LNCAP (cell line): Measurements from ENCODE around the gene AMPD2.

Source experiments
- TF ChIP-seq, protein P1 (sequence below): fragments of 450-650 bp; IDR thresholded peaks from 2 replicates; pipeline ENCODE4 v1.5.1; 2017; ENCODE audit warnings: mild to moderate bottlenecking

The AMPD2 gene

DNA sequence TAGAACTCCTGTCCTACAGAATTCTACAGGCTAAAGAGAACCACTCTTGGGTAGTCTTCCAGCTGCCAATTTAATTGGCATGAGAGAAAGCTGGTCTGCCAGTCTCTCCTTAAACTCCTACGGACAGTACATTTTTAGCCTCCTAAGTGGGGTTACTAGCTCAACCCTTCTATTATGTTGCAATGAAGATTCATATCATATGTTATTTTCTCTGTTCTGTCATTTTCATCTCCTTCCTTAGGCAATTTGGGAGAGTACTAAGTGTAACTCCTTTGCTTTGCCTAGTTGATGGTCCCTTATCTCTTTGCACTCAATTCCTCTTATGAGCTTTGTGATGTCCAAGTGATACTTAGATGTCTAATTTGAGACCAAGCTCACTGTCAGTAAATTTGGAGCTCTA lies 14.3 kb upstream of the AMPD2 start:
- TF ChIP-seq, protein P1, sequence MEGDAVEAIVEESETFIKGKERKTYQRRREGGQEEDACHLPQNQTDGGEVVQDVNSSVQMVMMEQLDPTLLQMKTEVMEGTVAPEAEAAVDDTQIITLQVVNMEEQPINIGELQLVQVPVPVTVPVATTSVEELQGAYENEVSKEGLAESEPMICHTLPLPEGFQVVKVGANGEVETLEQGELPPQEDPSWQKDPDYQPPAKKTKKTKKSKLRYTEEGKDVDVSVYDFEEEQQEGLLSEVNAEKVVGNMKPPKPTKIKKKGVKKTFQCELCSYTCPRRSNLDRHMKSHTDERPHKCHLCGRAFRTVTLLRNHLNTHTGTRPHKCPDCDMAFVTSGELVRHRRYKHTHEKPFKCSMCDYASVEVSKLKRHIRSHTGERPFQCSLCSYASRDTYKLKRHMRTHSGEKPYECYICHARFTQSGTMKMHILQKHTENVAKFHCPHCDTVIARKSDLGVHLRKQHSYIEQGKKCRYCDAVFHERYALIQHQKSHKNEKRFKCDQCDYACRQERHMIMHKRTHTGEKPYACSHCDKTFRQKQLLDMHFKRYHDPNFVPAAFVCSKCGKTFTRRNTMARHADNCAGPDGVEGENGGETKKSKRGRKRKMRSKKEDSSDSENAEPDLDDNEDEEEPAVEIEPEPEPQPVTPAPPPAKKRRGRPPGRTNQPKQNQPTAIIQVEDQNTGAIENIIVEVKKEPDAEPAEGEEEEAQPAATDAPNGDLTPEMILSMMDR, result no peak

DNA sequence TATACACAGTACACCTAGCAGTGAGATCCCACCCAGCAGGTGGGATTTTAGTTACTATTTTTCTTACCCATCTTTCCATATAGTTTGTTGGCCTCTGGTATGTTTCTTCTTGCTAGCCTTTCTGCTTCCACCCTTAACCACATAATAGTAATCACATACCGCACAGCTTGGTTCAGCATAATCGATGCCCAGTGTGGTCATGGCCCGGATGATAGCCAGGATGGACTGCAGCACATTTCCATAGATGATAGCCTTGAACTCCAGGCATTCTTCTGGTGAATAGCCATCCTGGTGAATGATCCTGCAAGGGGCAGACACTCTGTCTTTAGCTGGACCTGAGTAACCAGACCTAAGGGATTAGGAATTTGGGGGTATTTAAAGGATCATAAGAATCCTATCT lies 9.8 kb upstream of the AMPD2 start:
- TF ChIP-seq, protein P1, result no peak

DNA sequence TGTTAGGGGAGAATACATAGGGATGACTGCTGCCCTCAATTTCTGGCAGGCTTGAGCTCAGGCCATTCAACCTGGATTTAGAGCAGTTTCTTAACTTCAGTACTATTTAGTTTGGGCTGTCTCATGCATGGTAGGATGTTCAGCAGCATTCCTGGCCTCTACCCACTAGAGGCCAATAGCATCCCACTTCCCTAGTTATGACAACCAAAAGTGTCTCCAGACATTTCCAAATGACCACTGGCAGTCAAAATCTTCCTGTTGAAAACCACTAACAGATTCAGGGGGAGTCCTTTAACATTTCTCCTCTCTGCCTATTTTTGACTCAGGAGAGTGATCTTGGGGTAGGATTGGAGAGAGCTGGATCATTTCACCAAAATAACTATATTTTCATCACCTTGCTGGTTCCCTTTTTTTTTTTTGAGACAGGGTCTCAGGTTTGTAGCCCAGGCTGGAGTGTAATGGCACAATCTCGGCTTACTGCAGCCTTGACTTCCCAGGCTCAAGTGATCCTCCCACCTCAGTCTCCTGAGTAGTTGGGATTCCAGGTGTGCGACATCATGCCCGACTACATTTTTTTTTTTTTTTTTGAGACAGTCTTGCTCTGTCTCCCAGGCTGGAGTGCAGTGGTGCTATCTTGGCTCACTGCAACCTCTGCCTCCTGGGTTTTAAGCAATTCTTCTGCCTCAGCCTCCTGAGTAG lies 8.9 kb upstream of the AMPD2 start:
- TF ChIP-seq, protein P1, result no peak

DNA sequence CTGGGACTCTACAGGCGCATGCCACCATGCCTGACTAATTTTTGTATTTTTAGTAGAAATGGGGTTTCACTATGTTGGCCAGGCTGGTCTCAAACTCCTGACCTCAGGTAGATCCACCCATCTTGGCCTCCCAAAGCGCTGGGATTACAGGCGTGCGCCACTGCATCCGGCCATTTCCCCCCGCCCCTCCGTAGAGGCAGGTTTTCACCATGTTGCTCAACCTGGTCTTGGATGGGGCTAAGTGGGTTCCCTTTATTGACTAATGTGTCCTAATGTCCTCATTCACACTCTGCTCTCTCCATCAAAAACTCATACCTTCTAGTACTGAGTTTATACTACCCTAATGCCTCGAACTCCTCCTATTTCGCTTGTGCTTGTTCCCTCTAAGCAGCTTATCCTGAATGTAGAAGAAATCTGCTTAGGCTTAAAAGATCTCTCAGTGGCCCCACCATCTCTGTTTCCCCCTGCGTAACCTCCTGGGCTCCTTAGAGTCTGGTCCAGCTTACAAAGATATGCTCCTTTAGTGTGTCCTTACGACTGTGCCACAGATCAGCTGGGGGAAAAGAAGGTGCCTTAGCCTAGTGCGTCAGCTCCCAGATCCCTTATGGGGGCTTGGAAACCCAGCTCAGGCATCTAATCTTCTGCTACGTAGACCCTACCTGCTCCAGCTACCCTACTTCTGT lies 8.2 kb upstream of the AMPD2 start:
- TF ChIP-seq, protein P1, result no peak

DNA sequence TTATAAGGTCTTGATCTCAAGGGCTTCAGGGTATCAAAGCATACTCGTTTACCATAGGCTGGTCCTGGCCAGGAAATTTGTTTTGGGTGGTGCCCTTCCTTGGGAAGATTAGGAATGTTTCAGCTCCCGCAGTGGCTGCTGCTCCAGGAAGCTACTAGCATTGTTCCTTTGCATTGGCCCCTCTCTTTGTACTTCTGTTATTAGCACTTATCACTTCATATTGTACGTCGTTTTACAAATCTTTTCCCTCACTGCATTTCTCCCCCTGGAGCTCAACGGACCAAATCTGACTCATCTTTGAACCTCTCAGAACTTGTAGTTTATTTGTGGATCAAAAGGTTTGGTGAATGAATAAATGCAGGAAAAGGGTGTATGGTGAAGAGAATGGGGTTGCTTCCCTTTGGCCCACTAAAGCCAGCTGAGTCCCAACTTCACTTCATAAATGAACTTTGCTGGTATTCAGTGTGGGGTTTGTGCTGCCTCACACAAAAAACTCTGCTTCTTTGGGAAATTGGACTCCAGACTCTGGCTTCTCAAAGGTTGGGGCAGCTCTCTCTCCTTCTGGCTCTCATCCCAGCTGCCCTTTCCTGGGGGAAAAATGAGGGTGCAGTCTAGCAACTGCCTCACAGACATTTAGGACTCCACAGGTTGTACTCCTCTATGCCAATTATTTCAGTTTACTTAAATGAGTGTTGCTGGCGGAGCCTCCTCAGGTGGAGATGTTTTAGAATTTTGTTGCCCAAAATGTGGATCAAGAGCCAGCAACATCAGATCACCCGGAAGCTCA lies 6.1 kb upstream of the AMPD2 start:
- TF ChIP-seq, protein P1, result no peak

DNA sequence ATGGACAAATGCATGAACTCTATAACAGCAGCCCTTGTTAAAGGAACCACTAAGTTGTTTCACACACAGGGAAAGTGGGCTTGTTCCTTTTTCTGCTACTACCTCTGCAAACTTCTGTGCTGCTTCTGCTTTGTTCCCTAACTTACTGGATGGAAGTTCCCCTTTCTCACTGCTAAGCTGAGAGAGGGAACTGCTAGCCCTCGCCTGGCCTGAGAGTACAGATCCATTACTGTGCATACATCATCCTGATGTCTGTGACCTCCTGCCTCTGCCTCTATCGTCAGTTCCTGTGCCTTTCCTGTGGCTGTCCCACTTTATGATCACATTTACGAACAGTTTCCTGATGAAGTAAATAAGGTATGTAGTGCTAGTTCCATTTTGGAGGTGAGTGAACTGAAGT lies 3.8 kb upstream of the AMPD2 start:
- TF ChIP-seq, protein P1, result no peak

DNA sequence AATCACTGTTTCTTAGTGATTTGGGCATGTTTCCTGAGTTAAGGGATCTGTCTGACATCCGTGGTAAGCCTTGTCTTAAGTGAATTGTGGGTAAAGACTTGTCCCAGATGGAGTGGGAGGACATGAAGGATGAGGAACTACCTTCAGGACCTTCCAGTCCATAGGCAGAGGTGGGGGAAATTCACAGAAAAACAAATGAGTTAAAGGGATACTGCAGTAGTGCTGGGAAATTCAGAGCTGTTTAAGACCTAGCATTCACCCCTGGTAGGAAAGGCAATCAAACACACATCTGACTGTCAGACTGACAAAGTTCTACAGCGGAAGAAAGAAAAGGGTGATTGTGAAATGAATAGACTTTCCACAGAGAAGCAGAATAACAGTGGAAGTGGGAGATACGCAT lies 3.2 kb upstream of the AMPD2 start:
- TF ChIP-seq, protein P1, result no peak
